ENCODE measurements around the gene ENSA. TPM values are rescaled to one million over a fixed set of nuclear protein-coding genes. Genes with fewer than 3 reads are reported as not detected.
A peak's percentile ranks its signal among the peaks of the same experiment; 100 is the strongest.

Gene ENSA
- total and polyA plus RNA-seq, 2 experiments from 2014 or later, result 114 to 200 TPM

DNA sequence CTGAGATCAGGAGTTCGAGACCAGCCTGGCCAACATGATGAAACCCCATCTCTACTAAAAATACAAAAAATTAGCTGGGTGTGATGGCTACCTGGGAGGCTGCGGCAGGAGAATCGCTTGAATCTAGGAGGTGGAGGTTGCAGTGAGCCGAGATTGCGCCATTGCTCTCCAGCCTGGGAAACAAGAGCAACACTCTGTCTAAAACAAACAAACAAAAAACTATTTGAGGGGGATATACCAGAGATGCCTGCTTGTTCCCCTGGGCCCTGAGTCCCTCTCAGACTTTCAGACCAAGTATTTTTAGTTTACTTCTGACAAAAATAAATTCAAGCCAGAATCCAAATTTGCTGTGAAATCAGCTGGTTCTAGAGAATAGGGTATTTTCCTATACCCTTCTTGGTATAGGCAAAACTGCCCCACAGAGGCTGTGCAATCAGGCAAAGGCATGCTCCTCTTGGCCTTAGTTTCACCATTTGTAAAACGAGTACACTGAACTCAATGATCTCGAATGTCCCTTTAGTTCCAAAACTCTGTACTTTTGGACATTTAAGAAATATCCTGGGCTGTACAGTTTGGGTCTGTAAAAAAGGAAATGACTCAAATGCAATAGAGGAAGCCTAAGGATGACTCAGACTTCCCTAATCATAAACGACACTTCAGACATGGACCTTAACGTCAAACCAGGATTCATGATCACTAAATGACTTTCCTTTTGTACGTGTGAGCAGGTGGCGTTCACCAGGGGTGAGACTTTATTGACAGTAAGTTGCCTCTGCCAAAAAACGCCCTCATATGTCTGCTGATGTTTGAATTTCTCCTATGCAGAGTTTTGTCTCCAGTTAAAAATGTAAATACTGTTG lies 16.1 kb downstream of the ENSA start:
- Mint-ChIP-seq H3K9me3 (no peaks in the 10 kb centered on the region), H3K36me3 (ENCODE audit: low read depth) (peaks cover 56% of the 10 kb centered on the region), H3K27me3 (ENCODE audit: insufficient read depth, low read depth, poor library complexity) (peaks cover 9% of the 10 kb centered on the region), H3K27ac (0 out of 2 replicates have a peak overlapping the region, but pooled peaks have one; percentile 67), H3K4me1 (peaks cover 8% of the 10 kb centered on the region), H3K4me3 (no peak overlapping the region)
- no peak overlapping the region for H3K4me2 ChIP-seq
- H3K27me3 ChIP-seq (ENCODE audit: insufficient read depth), result no peaks in the 10 kb centered on the region
- no peak for DNase-seq (ENCODE audit: low spot score)
- H3K9me2 ChIP-seq (ENCODE audit: insufficient read depth), result no peaks in the 10 kb centered on the region
- H2AFZ ChIP-seq, result no peak overlapping the region
- H3K27ac ChIP-seq (ENCODE audit: low read depth), result peak overlapping the region; percentile 79; the same call in 1 of the 2 replicates
- TF ChIP-seq, protein P1, sequence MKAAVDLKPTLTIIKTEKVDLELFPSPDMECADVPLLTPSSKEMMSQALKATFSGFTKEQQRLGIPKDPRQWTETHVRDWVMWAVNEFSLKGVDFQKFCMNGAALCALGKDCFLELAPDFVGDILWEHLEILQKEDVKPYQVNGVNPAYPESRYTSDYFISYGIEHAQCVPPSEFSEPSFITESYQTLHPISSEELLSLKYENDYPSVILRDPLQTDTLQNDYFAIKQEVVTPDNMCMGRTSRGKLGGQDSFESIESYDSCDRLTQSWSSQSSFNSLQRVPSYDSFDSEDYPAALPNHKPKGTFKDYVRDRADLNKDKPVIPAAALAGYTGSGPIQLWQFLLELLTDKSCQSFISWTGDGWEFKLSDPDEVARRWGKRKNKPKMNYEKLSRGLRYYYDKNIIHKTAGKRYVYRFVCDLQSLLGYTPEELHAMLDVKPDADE (IDR thresholded peaks at IDR 0.05), result no peak
- TF ChIP-seq ZNF114 (CRISPR knock-in tag; IDR thresholded peaks at IDR 0.05), result no peak
- no peak for TF ChIP-seq POLR2AphosphoS5 (IDR thresholded peaks at IDR 0.05; ENCODE audit: low read depth)
- TF ChIP-seq JUNB (IDR thresholded peaks at IDR 0.05; ENCODE audit: unreplicated experiment), result no peak
- TF ChIP-seq, protein P2, sequence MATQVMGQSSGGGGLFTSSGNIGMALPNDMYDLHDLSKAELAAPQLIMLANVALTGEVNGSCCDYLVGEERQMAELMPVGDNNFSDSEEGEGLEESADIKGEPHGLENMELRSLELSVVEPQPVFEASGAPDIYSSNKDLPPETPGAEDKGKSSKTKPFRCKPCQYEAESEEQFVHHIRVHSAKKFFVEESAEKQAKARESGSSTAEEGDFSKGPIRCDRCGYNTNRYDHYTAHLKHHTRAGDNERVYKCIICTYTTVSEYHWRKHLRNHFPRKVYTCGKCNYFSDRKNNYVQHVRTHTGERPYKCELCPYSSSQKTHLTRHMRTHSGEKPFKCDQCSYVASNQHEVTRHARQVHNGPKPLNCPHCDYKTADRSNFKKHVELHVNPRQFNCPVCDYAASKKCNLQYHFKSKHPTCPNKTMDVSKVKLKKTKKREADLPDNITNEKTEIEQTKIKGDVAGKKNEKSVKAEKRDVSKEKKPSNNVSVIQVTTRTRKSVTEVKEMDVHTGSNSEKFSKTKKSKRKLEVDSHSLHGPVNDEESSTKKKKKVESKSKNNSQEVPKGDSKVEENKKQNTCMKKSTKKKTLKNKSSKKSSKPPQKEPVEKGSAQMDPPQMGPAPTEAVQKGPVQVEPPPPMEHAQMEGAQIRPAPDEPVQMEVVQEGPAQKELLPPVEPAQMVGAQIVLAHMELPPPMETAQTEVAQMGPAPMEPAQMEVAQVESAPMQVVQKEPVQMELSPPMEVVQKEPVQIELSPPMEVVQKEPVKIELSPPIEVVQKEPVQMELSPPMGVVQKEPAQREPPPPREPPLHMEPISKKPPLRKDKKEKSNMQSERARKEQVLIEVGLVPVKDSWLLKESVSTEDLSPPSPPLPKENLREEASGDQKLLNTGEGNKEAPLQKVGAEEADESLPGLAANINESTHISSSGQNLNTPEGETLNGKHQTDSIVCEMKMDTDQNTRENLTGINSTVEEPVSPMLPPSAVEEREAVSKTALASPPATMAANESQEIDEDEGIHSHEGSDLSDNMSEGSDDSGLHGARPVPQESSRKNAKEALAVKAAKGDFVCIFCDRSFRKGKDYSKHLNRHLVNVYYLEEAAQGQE (IDR thresholded peaks at IDR 0.05; ENCODE audit: unreplicated experiment), result no peak
- no peak for TF ChIP-seq ZNF331 (CRISPR knock-in tag; IDR thresholded peaks at IDR 0.05; ENCODE audit: low read depth)
- no peak for TF ChIP-seq STAT1 (IDR thresholded peaks at IDR 0.05; ENCODE audit: unreplicated experiment)
- no peak for TF ChIP-seq NANOG (IDR thresholded peaks at IDR 0.05; ENCODE audit: borderline replicate concordance)
- TF ChIP-seq, protein P3, sequence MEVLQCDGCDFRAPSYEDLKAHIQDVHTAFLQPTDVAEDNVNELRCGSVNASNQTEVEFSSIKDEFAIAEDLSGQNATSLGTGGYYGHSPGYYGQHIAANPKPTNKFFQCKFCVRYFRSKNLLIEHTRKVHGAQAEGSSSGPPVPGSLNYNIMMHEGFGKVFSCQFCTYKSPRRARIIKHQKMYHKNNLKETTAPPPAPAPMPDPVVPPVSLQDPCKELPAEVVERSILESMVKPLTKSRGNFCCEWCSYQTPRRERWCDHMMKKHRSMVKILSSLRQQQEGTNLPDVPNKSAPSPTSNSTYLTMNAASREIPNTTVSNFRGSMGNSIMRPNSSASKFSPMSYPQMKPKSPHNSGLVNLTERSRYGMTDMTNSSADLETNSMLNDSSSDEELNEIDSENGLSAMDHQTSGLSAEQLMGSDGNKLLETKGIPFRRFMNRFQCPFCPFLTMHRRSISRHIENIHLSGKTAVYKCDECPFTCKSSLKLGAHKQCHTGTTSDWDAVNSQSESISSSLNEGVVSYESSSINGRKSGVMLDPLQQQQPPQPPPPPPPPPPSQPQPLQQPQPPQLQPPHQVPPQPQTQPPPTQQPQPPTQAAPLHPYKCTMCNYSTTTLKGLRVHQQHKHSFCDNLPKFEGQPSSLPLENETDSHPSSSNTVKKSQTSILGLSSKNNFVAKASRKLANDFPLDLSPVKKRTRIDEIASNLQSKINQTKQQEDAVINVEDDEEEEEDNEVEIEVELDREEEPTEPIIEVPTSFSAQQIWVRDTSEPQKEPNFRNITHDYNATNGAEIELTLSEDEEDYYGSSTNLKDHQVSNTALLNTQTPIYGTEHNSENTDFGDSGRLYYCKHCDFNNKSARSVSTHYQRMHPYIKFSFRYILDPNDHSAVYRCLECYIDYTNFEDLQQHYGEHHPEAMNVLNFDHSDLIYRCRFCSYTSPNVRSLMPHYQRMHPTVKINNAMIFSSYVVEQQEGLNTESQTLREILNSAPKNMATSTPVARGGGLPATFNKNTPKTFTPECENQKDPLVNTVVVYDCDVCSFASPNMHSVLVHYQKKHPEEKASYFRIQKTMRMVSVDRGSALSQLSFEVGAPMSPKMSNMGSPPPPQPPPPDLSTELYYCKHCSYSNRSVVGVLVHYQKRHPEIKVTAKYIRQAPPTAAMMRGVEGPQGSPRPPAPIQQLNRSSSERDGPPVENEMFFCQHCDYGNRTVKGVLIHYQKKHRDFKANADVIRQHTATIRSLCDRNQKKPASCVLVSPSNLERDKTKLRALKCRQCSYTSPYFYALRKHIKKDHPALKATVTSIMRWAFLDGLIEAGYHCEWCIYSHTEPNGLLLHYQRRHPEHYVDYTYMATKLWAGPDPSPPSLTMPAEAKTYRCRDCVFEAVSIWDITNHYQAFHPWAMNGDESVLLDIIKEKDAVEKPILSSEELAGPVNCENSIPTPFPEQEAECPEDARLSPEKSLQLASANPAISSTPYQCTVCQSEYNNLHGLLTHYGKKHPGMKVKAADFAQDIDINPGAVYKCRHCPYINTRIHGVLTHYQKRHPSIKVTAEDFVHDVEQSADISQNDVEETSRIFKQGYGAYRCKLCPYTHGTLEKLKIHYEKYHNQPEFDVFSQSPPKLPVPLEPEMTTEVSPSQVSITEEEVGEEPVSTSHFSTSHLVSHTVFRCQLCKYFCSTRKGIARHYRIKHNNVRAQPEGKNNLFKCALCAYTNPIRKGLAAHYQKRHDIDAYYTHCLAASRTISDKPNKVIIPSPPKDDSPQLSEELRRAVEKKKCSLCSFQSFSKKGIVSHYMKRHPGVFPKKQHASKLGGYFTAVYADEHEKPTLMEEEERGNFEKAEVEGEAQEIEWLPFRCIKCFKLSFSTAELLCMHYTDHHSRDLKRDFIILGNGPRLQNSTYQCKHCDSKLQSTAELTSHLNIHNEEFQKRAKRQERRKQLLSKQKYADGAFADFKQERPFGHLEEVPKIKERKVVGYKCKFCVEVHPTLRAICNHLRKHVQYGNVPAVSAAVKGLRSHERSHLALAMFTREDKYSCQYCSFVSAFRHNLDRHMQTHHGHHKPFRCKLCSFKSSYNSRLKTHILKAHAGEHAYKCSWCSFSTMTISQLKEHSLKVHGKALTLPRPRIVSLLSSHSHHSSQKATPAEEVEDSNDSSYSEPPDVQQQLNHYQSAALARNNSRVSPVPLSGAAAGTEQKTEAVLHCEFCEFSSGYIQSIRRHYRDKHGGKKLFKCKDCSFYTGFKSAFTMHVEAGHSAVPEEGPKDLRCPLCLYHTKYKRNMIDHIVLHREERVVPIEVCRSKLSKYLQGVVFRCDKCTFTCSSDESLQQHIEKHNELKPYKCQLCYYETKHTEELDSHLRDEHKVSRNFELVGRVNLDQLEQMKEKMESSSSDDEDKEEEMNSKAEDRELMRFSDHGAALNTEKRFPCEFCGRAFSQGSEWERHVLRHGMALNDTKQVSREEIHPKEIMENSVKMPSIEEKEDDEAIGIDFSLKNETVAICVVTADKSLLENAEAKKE (CRISPR knock-in tag; IDR thresholded peaks at IDR 0.05), result no peak
- TF ChIP-seq EZH2 (IDR thresholded peaks at IDR 0.05; ENCODE audit: low read depth, unreplicated experiment), result no peak
- TF ChIP-seq, protein P4, sequence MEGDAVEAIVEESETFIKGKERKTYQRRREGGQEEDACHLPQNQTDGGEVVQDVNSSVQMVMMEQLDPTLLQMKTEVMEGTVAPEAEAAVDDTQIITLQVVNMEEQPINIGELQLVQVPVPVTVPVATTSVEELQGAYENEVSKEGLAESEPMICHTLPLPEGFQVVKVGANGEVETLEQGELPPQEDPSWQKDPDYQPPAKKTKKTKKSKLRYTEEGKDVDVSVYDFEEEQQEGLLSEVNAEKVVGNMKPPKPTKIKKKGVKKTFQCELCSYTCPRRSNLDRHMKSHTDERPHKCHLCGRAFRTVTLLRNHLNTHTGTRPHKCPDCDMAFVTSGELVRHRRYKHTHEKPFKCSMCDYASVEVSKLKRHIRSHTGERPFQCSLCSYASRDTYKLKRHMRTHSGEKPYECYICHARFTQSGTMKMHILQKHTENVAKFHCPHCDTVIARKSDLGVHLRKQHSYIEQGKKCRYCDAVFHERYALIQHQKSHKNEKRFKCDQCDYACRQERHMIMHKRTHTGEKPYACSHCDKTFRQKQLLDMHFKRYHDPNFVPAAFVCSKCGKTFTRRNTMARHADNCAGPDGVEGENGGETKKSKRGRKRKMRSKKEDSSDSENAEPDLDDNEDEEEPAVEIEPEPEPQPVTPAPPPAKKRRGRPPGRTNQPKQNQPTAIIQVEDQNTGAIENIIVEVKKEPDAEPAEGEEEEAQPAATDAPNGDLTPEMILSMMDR (conservative IDR thresholded peaks at IDR 0.05; ENCODE audit: low read depth in 2 of 2), result no peak
- no peak for TF ChIP-seq CREB1 (CRISPR knock-in tag; IDR thresholded peaks at IDR 0.05; ENCODE audit: low read depth)
- peaks cover 9% of the 10 kb centered on the region for H3K4me1 ChIP-seq (ENCODE audit: insufficient read depth)
- ATAC-seq, result no peak
- peaks cover 18% of the 10 kb centered on the region for H3F3A ChIP-seq (replicated peaks; ENCODE audit: low read depth)
- H3K36me3 ChIP-seq (ENCODE audit: insufficient read depth), result peaks cover 17% of the 10 kb centered on the region
- H3K4me3 ChIP-seq, result no peak overlapping the region
- peaks cover 15% of the 10 kb centered on the region for H3K79me2 ChIP-seq (replicated peaks; ENCODE audit: insufficient read depth)
- H4K20me1 ChIP-seq (replicated peaks; ENCODE audit: insufficient read depth), result no peaks in the 10 kb centered on the region; the same call in 1 of the 2 replicates
